Mucosa of gallbladder (tissue), 1 donor: ENCODE results near the gene DIABLO. TPM values are rescaled to one million over a fixed set of nuclear protein-coding genes. Genes with fewer than 3 reads are reported as not detected.
"Not testable (repeated sequence)": the region's sequence is repeated elsewhere in the genome, so short reads cannot be mapped to it uniquely, and the experiment has no call there.

Experiments
- DNase-seq: peaks from one replicate; pipeline ENCODE4 v3.0.0-alpha.2; 2020; ENCODE audit warnings: low spot score
- total RNA-seq: library from RNA; stranded (reverse); gene quantifications from one replicate; pipeline ENCODE4 v1.2.1, GENCODE V29; 2021
- donor health status: DM: no; HTN: no; CAD: no.

The DIABLO gene
- total RNA-seq, 1 donor from 2014 or later: 48.1 TPM

DNA sequence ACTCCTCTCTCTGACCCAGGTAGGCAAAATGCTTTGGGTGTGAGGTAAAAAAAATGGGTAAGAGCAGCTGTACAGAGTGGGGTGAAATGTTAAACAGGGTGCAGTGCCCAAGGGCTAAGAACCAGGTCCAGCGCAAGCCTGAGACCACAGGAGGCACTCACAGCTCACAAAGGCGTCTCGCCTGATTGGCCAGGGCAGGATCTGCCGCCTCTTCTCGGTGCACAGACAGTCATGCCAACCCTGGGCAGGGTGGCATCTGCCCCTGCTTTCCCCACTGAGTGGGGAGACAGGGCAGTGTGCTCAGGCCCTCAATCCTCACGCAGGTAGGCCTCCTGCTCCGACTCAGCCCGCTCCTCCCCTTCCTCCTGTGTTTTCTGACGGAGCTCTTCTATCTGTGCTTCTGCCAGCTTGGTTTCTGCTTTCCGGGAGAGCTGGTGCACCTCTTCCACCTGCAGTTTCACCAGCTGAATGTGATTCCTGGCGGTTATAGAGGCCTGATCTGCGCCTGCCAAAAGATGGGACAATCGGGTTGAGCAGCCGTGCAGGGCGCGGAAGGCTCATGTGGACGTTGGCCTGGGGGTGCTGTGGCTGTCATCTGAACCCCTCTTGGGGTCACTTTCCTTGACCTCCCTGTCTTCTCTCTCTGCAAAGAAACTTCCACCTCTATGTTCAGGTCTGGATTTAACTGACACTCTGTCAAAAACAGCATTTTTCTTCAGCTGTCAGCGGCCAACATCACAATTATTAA is 17.6 kb downstream of the DIABLO start:
- DNase-seq: no peak

DNA sequence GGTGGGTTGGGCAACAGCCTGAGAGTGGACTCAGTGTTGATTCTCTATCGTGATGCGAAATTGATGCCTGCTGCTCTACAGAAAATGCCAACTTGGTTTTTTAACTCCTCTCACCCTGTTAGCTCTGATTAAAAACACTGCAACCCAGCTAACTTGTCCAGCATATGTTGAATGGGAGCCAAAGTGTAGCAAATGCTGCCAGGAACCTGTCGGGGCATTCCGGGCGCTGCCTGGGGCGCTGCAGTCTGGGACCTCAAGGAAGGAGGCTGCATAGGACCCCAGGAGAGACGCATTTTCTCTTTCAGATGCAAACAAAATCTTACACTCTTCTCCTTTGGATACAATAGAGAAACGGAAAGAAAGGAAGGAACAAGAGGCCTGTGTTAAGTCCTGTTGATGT is 18.5 kb downstream of the DIABLO start:
- no peak for DNase-seq

DNA sequence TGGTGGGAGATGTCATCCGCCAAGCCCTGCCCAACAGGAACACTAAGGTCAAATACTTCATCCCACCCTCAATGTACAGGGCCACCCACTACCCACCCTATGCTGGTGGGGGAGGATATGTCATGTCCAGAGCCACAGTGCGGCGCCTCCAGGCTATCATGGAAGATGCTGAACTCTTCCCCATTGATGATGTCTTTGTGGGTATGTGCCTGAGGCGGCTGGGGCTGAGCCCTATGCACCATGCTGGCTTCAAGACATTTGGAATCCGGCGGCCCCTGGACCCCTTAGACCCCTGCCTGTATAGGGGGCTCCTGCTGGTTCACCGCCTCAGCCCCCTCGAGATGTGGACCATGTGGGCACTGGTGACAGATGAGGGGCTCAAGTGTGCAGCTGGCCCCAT is 18.9 kb downstream of the DIABLO start:
- no peak for DNase-seq

DNA sequence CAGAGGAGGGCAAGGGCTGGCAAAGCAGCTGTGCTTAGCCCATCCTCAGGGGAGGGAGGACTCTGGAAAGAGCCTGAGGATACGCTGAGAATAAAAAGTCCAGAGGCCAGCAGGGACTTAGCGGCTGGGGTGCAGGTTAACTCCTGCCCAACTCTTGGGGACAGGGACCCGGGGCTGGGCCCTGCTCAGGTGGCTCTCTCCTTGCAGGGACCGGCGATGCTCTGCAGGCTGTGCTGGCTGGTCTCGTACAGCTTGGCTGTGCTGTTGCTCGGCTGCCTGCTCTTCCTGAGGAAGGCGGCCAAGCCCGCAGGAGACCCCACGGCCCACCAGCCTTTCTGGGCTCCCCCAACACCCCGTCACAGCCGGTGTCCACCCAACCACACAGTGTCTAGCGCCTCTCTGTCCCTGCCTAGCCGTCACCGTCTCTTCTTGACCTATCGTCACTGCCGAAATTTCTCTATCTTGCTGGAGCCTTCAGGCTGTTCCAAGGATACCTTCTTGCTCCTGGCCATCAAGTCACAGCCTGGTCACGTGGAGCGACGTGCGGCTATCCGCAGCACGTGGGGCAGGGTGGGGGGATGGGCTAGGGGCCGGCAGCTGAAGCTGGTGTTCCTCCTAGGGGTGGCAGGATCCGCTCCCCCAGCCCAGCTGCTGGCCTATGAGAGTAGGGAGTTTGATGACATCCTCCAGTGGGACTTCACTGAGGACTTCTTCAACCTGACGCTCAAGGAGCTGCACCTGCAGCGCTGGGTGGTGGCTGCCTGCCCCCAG is 19.6 kb downstream of the DIABLO start:
- DNase-seq: no peak

DNA sequence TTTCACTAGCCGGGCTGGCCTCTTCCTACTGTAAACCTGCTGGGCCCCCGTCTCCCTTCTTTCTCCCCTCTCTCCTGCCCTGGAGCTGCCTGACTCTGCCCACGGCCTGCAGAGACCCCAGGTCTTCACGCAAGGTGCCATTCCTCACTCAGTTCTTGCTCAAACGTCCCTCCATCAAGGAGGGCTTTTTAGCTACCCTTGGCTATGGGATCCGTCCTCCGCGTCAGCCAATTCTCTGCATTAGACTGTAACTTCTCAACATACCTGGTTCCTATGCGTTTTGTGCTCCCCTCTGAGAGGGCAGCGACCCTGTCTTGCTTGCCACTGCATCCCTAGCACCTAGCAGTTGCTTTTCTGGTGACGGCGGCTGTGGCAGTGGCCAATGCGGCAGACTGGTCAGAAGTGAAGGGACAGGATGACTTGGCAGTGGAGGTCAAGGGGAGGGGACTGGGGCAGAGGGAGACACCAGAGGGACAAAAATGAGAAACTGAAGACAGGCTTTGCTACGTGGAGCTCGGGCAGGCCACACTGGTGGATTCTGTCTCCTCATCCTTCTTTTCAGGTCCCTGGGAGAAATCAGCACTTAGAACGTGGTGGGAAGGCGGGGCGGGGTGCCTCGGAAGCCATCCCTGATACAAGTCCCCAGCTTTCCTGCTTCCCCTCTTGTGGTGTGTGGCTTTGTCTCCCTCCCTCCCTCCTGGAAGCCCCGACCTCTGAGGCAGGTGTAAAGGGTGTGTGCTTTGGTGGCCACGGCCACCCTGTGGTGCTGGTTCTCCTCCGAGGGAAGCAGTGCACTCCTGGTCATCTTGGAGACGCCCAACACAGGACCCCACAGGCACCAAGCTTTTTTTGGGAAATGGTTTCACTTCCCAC is 20.6 kb downstream of the DIABLO start:
- DNase-seq: no peak

DNA sequence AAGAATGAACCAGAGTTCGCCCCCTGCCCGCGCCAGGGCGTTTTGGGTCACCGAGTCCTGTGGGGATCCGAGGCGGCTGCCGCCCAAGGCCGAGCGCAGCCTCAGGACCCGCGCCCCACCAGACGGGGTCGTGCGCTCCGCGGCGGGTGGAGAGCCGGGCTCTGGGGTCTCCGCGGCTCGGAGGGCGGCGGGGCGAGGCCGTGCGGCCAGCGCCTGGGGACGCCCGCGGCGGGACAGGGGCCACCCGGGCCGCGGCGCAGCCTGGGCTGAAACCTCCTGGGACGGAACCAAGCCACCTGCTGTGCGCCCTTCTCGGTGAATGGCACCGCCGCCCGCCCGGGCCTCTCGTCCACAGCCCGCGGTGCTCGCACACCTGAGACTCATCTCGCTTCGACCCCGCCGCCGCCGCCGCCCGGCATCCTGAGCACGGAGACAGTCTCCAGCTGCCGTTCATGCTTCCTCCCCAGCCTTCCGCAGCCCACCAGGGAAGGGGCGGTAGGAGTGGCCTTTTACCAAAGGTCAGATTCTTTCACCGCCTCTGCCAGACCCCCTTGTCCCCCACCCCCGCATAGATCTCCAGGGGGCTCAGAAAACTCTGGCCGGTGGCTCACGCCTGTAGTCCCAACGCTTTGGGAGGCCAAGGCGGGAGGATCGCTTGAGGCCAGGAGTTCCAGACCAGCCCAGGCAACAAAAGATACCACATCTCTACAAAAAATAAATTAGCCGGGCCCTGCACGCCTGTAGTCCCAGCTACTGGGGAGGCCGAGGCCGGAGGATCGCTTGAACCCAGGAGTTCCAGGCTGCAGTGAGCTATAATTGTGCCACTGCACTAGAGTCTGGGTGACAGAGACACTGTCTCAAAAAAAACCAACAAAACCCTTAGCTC is 21.4 kb downstream of the DIABLO start:
- no peak for DNase-seq

DNA sequence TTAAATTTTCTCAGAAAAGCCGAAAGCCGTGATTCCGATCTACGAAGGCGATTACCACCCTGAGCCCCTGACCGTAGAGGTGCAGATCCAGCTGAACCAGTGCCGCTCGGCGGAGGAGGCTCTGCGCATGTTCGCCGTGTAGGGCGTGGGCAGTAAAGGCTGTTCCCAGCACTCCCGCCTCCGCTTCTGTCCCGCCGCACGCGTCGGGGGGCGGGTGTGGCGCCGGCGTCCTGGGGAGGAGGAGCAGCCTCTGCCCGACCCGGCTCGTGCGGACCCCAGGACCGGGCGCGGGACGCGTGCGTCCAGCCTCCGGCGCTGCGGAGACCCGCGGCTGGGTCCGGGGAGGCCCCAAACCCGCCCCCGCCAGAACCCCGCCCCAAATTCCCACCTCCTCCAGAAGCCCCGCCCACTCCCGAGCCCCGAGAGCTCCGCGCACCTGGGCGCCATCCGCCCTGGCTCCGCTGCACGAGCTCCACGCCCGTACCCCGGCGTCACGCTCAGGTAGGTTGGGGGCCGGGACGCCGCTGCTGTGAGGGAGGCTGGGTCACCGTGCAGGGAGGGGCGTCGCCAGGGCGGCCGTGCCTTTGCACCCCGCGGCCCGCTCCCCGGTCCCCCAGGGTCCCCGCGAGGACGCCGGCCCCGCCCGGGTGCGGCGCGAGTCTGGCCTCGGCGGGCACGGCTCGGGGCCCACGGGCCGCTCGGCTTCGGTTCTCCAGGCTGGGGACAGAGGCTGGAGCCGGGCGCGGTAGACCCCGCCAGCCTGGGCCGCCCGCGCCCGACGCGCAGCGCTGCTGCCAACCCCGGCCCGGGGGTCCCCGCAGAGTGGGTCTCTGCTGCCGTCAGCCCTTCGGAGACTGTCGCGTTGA is 22.3 kb downstream of the DIABLO start, which contains the start of gene B3GNT4:
TSS of gene B3GNT4 (plus strand) at position 409 of the 866 bp plus-strand sequence. CDS start 910 bp downstream, outside the sequence.
- DNase-seq: peak; percentile 46

DNA sequence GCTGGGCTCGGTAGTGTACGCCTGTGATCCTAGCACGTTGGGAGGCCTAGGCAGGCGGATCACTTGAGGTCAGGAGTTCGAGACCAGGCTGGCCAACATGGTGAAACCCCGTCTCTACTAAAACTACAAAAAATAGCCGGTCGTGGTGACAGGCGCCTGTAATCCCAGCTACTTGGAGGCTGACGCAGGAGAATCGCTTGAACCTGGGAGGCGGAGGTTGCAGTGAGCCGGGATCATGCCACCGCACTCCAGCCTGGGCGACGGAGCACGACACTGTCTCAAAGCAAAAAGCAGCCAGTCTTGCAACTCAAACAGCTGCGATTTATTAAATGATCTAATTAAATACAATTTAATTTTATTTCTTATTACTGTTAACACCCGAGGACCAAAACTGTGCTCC is 23.0 kb downstream of the DIABLO start:
- DNase-seq: not testable (repeated sequence)

DNA sequence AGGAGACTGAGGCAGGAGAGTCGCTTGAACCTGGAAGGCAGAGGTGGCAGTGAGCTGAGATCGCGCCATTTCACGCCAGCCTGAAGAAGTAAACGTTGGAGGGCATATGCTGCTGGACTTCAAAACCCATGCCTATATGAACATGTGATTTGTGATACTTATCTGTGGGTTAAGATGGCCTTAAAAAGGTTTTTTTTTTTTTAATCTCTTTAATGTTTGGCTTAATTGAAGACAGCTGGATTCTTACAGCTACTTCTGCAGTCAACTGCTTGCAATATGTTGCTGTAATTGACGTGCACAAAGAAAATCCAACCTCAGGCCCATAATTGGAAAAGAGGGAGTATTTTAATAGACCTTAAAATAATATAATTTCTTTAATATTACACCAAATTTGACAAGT is 23.8 kb downstream of the DIABLO start:
- DNase-seq: no peak

DNA sequence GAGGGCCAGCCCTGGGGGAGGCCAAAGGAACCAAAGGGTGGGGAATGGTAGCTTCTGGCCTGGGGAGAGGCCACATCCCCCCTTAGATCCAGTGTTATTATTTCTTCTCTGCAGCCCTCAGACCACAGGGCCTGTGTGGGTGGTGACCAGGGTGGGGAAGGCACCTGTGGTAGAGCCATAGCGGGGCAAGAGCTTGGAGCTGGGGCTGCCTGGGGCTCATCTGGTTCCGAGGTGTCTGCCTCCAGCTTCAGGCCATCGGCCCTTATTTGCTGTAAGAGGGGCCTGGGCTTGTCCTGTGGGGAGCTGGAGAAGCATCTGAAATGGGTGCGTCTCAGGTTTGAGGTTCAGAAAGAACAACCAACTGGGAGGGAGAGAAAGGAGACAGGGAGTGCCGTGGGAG is 24.5 kb downstream of the DIABLO start:
- no peak for DNase-seq

DNA sequence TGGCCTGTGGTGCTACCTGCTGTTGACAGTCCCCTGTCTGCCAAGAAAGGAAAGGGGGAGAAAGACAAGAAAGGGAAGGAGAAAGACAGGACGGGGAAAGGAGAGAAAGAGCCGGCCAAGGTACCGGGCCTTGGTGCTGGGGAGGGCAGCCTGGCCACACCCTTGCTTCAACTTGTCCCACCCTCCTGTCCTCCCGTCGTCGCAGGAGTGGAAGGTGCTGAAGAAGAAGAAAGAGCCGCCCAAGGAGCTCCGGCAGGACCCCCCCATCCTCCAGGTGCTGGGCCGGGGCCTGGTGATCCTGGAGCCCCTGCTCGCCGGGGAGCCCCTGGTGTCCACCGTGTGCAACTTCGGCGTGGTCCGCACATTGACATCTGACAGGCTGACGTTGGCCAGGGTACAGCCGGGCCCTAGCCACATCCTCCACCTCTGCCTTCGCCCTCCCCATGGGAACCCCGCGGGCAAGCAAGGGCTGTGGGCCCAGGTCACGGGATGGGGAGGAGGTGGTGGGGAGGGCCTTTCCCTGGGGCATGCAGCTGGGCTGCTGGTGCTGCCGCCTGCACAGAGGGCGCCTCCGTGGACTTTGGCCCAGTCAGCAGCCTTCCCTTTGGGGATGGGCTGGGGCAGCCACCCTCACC is 25.2 kb downstream of the DIABLO start:
- DNase-seq: no peak

DNA sequence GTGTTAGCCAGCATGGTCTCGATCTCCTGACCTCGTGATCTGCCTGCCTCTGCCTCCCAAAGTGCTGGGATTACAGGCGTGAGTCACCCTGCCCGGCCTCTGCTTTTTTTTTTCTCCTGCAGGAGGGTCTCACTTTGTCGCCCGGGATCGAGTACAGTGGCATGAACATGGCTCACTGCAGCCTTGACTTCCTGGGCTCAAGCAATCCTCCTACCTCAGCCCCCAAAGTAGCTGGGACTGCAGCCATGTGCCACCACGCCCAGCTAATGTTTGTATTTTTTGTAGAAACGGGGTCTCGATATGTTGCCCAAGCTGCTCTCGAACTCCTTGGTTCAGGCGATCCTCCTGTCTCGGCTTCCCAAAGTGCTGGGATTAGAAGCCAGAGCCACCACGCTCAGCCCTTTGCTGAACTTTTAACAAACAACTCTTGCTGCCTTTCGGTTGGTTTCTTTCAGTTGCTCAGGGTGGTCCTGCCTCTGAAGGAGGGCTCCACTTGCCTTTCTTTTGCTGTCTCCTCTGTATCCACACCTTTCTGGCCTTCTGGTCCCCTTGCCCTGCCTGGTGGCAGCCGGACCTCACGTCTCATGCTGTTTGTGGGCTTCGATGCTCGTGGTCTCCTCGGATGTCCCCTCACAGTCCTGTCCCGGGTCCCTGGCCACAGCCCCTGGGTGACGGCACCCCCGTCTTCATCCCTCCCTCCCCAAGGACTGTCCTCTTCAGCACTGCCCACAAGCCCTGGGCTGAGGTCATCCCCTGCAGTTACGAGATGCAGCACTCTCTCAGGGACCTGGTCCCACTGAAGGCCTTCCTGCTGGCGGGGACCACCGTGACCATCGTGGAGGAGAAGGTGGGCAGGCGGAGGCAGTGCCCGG is 26.1 kb downstream of the DIABLO start:
- DNase-seq: no peak

DNA sequence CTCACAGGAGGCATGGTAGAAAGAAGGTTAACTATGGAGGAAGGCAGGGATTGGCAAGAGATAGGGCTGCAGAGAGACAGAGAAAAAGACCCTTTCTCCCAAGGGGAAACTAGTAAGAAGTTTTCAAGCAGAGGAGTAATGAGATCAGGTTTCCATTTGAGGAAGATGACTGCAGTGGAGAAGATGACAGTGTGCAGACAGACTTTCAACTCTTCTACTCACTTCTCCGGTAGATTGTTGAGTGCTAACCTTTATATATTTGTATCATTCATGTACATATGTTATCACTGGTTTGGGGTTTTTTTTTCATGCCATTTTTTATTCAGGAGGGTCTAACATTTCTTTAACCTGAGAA is 28.3 kb downstream of the DIABLO start:
- DNase-seq: no peak

DNA sequence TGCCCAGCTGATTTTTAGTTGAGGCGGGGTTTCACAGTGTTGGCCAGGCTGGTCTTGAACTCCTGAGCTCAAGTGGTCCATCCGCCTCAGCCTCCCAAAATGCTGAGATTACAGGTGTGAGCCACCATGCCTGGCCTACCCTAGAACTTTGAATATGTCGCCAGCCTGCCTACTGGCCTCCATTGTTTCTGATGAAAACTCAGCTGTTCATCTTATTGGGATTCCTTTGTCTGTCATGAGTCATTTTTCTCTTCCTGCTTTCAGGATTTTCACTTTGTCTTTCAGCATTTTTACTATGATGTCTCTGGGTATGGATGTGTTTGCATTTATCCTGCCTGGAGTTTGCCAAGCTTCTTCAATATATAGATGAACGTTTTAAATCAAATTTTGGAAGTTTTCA is 30.4 kb downstream of the DIABLO start:
- no peak for DNase-seq

DNA sequence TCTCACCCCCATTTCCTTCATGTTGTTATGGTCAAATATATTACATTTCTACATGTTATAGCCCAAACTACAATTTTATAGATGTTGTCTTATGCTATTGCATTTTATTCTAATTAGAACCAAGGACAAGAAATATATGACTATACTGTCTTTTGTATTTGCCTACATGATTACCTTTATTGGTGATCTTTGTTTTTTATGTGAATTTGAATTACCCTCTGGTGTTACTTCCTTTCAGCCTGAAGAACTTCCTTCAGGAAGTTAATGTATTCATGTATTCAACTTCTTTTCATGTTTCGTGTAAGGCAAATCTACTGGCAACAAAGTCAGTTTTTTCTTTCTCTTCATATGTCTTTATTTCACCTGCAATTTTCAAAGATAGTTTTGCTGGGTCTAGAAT is 31.0 kb downstream of the DIABLO start:
- no peak for DNase-seq

DNA sequence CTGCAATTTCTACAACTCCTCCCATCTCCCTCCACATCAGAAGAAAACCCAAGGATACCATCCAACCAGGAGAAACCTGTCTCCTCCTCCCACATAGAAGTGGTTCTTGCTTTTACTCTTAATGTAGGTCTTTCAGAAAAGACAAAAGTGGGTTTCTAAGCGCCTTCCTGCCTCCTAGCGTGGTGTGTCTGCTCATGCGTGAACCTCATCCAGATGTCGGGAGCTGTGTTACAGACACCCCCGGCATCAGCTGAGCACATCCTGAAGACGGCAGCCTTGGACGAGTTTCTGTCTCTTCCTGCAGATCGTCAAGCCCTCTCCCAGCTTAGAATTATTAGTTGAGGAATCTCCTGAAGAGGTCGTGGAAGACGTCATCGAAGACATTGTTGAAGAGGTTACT is 33.4 kb downstream of the DIABLO start:
- no peak for DNase-seq

DNA sequence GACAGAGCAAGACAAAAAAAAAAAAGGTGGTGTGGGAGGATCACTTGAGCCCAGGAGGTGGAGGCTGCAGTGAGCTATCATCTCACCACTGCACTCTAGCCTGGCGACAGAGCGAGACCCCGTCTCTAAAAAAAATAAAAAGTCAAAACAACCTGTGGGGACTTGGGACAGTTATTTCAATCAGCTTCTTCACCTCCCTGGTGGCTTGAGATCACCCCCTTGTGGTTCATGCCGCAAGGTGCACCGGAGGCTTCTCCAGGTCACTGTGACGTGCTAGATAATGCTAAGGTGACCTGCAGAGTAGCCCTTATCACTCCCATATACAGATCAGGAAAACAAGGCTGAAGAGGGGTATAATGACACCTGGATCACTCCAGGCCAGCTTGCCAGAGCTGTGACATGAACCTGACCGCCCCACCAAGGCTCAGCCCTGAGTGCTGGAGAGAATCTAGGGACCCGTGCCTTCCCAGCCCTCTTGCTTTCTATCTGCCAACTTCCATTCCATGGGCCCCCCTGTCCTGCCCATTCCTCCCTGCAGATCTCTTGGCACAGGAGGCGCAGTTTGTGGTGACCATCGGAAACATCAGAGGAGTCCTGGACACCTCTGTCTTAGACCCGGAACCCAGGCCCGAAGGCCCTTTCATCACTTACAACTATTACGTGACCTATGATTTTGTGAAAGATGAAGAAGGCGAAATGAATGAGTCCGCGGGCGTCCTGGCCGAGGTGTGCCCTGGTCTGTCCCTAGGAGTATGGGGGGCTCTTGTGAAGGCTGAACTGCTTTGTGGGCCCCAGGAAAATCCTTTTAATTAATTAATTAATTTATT is 34.8 kb downstream of the DIABLO start:
- peak; percentile 58 for DNase-seq
